Measurements from ENCODE around the gene STIM1.

DNA sequence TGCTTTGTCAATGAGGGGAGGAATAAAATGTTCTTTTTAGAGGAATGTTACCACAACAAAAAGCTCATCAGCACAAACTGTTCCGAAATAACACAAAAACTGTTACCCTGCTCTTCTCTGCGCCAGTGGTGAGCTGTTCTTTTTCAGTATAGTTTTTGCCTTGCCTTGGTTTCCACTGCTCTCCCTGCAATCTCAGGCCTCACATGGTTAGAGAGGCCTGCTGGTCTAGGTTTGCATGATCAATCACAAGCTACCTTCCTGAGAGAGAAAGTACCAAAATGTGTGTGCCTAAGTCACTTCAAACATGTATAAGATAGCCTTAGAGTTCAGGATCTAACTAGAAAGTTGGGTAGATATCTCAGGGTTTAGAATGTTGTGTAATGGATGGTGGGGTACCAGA lies 114.6 kb downstream of the STIM1 start:
- TF ChIP-seq YY1 (IDR thresholded peaks at IDR 0.05; ENCODE audit: insufficient read depth, insufficient read length) = no peak
- TF ChIP-seq SUZ12 (IDR thresholded peaks at IDR 0.05; ENCODE audit: extremely low read depth, insufficient read depth, insufficient read length) = no peak
- TF ChIP-seq ZNF274 (IDR thresholded peaks at IDR 0.05; ENCODE audit: low read depth, low read length) = no peak
